MM.1S (cell line): ENCODE measurements around the gene CCDC14.

Experiments
- CTCF ChIP-seq: fragments of 300-600 bp; sonication (generic); IDR thresholded peaks from 2 replicates; pipeline ENCODE4 v1.5.1; 2016; ENCODE audit warnings: antibody characterized with exemption, low read length, mixed read lengths
- EZH2 ChIP-seq: fragments of 300-600 bp; sonication (generic); optimal IDR thresholded peaks from 2 replicates; pipeline ENCODE3; 2017; ENCODE audit warnings: low read depth, mild to moderate bottlenecking, antibody characterized with exemption, low read length, mixed read lengths

DNA sequence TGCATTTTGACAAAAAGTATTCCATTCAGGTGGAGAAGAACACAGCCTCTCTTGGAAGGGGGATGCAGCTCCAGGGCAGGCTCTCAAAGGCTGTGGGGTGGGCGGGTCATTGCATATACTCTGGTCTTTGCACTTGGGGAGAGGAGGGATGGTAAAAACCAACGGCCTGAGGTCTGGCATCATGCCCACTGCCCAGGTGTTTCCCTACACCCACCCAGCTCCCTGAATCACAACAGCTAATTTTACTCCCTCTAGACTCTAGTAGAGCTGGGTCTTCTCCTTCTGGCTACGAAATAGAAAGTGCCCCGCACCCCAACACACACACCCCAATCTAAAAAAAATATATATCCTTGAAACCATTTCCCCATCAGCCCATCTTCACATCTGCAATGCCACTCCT, 77.9 kb downstream of the CCDC14 start:
- TF ChIP-seq CTCF, result no peak
- no peak for TF ChIP-seq EZH2
